ENCODE data around the gene CDC37L1.
"Not testable (repeated sequence)": the region's sequence is repeated elsewhere in the genome, so short reads cannot be mapped to it uniquely, and the experiment has no call there.

The CDC37L1 gene

DNA sequence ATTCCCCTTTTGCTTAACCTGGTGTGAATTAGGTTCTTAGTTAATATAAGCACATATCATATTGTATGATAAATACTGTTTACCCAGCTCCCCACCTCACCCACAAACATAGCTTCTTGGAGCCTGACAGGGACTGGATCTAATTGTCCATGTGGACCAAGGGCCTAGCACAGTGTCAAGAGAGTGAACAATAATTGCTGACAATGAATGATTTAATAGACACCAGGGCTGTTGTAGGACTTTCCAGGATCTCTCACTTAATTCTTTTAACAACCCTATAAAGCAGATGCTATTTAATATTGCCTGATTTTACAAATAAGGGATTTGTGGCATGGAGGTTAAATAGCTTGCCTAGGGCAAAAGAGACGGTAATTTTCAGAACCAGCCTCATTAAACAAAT lies 36.8 kb downstream of the CDC37L1 start:
- no peak for DNase-seq

DNA sequence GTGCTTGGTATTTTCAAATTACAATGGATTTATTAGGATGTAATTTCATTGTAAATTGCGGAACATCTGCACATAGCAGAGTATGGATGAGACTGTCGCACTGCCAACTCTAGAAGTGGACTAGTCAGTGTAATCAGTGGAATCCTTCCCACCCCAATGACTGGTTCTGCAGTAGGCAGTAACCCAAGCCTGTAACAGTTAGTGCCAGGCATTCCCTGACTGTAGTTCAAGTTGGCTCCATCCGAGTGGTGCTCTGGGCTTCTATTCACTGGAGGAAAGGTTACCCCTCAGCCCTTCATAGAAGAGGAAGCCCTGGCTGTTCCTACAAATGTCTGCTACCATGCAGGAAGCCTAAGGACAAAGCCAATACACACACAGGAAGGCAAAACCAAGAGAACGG lies 38.4 kb downstream of the CDC37L1 start:
- DNase-seq = no peak

DNA sequence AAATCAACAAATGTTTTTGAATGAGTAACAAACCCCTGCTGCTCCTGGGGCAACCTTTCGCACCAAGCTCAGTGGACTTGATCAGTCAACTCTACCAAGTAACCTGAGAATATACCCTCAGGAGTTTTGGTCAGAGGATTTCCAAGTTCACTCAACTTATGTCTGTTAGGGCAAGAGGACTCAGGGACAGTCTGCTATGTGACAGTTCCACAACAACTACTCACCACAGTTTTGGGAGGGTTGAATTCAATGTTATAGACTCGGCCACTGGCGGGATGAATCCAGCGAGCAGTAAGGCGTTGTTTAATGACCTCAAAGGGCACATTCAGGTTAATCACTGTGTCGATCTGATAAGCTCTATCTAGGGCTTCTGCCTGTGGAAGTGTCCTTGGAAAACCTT lies 39.5 kb downstream of the CDC37L1 start:
- no peak for DNase-seq

GRCh38 chr9:4721736-4722135 lies 42.4 kb downstream of the CDC37L1 start:
- no peak for DNase-seq

DNA sequence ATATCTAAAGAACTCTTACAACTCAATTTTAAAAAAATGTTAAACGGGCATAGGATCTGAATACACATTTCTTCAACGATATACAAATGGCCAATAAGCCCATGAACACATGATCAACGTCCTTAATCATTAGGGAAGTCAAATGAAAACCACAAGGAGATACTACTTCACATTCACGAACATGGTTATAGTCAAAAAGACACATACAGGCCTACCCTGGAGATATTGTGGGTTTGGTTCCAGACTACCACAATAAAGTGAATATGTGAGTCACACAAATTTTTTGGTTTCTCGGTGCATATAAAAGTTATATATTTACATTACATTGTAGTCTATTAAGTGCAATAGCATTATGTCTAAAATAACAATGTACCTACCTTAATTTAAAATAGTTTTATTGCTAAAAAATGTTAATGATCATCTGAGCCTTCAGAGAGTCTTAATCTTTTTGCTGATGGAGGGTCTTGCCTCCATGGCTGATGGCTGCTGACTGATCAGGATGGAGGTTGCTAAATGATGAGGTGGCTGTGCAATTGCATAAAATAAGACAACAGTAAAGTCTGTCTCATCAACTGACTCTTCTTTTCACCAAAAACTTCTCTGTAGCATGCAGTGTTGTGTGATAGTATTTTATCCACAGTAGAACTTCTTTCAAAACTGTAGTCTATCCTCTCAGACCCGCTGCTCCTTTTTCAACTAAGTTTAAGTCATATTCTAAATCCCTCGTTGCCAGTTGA lies 46.5 kb downstream of the CDC37L1 start:
- DNase-seq = no peak

GRCh38 chr9:4727593-4727992 lies 48.2 kb downstream of the CDC37L1 start:
- no peak for DNase-seq

DNA sequence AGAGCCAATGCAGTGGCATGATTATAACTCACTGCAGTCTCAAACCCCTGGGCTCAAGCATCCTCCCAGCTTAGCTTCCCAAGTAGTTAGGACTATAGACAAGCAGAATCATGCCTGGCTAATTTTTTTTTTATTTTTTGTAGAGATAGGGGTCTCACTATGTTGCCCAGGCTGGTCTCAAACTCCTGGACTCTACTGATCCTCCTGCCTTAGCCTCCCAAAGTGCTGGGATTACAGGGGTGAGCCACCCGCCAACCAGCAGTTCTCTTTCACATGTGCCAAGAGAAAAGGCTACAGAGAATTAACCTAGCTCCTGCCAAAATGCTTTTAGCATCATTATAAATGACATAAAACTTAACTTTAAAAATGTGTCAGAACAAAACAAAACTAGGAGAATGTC lies 53.5 kb downstream of the CDC37L1 start:
- DNase-seq = no peak

- DNase-seq = no peak
These were observed 54.8 kb downstream of the CDC37L1 start for GRCh38 chr9:4734150-4734549.

DNA sequence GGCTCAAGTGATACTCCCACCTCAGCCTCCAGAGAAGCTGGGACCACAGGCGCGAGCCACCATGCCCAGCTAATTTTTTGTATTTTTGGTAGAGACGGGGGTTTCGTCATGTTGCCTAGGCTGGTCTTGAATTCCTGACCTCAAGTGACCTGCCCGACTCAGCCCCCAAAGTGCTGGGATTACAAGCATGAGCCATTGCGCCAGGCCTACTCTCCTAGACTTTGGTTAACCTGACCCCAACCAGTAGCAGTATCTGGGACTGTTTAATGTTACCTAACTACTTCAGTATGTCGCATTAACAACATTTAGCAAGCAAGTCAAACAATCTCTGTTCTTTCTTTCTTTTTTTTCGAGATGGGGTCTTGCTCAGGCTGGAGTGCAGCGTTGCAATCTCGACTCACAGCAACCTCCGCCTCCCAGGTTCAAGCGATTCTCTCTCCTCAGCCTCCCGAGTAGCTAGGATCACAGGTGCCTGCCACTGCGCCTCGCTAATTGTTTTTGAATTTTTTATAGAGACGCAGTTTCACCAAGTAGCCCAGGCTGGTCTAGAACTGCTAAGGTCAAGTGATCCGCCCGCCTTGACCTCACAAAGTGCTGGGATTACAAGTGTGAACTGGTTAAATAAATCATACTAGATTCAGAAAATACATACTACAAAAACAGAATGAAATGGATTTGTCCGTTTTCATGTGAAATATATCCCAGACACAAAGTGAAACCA lies 59.7 kb downstream of the CDC37L1 start:
- DNase-seq = no peak

DNA sequence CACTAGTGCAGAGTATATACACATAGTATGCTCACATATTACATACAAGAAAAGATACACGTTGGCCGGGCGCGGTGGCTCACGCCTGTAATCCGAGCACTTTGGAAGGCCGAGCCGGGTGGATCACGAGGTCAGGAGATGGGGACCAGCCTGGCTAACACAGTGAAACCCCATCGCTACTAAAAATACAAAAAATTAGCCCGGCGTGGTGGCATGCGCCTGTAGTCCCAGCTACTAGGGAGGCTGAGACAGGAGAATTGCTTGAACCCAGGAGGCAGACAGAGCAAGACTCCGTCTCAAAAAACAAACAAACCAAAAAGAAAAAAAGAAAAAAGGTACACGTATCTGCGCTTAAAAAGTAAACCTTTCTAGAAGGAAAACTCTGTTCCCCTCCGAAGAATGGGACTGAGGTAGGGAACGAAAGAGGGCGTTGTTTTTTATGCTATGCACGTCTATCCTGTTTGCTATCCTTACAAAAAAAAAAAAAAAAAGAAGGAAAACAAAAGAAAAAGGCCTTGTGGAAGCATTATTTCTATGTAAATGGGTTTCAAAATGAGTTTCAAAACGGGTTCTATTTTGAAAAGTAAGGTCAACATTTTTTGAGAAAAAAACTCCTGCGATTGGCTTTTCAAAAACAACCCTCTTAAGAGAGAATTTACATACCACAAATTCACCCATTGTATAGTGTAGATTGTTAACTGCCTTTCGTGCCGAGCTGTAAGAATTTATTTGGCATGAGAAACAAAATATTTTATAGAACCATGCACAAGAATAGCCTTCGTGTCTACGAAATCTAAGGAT lies 60.4 kb downstream of the CDC37L1 start:
- no peak for DNase-seq

DNA sequence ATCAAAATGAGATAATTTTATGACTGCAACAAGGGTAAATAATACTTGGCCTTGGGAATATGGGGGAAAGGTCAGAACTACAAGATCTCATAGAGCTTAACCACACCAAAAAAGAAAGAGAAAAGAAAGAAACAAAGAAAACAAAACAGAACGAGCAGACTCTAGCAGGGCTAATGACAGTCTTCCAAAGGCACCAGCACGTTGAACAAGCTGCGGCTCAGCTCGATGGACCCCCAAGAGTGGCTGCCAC lies 60.9 kb downstream of the CDC37L1 start:
- no peak for DNase-seq

DNA sequence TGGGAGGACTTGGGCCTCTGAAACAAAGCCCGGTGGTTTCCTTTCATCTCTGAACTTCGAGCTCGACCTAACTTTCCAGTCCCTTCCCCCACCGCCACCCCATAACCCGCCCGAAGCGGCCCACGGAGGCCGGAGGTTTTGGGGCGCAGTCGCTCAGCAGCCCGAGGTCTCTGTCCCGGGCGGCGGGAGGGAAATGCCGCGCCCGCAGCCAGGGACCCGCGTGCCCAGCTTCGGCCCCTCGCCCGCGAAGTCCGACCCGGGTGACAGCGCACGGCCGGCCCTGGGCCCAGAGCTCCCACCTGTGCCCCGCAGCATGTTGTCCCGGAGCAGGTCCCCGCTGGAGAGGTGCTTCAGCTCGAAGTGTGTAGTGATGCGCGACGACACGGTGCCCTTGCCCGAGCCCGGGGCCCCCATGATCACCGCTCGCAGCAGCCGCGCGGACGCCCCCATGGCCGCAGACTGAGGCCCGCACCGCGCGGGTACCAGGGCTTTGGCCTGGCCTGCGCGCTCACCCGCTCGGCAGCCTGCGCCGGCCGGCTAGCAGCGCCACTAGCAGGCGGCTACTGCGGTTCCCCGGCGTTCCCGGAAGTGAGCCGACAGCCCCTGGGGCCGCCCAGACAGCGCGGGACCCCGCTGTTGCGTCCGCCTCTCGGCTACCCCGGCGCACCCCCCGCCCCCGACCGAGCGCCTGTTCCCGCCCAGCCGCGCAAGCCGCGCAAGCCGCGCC lies 61.4 kb downstream of the CDC37L1 start, which contains the start of gene AK3:
Gene AK3 (minus strand): TSS at position 565 of the 727 bp plus-strand sequence. CDS start 115 bp downstream, at position 450.
- peak; percentile 39 to 41 for DNase-seq

- peak; percentile 4 to 5 for DNase-seq
These were observed 62.2 kb downstream of the CDC37L1 start for GRCh38 chr9:4741365-4742089.

DNA sequence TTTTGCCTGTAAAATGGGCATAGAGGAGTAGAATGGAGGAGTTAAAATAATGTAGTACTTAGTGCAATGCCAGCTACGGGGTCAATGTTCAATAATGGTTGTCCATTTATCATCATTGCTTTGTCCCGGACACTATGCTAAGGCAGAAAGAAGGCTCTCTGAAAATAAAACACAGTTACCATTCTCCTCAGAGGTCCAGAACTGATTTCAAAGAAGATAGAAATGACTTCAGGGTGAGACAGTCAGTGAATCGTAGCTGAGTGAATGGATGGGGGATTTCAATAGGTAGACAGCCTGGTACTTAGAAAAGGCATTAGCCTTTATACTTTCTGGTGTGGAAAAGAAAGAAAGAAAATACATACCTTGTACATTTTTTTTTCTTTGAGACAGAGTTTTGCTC lies 62.9 kb downstream of the CDC37L1 start:
- DNase-seq = no peak

DNA sequence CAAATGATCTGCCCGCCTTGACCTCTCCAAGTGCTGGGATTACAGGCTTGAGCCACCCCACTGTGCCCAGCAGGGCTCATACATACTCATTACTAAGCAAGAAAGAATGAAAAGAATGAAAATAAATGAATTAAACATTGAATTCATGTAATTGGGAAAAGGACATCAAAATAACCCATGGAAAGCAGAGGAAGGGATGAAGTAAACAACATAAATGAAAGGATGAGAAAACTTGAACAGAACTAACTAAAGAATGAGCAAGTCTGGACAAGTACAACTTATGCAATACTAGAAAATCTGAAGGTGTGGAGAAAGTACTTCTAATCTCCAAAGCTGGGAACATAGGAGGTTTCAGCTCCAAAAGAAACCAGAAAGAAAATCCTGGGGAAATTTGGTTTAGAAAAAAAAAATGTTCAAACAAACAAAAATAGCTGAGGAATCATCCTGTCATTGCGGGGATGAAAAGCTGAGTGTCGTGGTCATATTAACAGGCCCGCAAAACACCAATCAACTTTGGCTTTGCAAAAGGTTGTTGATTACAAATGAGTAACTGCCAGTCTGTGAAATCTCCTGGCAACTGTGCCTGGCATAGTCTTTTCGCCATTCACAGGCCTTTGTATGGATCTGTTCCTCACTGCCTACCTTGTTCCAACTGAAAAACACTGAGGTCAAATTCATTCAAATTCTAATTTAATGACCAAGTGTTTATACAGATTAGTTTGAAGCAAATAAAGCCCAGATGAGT lies 63.9 kb downstream of the CDC37L1 start:
- DNase-seq = no peak

- no peak for DNase-seq
These were observed 67.1 kb downstream of the CDC37L1 start for GRCh38 chr9:4746278-4747030.

- DNase-seq = no peak
These were observed 69.2 kb downstream of the CDC37L1 start for GRCh38 chr9:4748612-4749011.

DNA sequence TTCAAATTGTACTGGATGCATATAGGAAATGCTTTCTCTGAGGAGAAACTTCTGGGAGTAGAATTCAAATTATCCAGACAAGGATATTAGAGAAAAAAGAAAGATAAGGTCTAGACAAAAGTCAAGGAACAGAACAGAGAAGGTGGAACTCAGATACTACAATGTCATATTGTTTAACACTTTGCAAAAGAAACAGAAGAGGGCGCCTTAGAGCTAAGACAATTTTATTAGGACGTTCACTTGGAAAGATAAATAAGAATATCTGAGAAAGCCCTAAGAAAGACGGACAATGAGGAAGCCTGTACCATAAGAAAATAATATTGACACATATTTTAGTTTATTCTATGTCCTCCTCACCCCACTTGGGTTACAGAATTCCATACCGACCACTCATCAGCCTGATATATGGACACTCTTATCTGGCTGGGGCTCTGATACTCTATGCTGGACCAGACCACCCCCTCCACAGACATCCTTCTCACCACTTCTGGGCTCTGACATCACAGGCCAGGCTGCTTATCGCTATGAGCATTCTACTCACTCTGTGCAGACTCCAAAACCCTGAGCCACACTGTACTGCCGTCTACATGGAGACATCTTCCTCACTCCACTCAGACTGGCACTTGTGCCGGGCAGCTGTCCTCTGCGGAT lies 70.8 kb downstream of the CDC37L1 start:
- DNase-seq = peak; percentile 47 to 64

GRCh38 chr9:4754530-4754929 lies 75.2 kb downstream of the CDC37L1 start:
- not testable (repeated sequence) for DNase-seq

- DNase-seq = no peak
These were observed 75.7 kb downstream of the CDC37L1 start for GRCh38 chr9:4755026-4755609.
